HG02571 (cell line): ENCODE data around the gene PCDHGA8.
"Not testable (repeated sequence)": the region's sequence is repeated elsewhere in the genome, so short reads cannot be mapped to it uniquely, and the experiment has no call there.

Experiments used
- ATAC-seq: cut with Tn5 transposase; IDR thresholded peaks from one replicate; pipeline ENCODE4 v1.9.1; 2021; ENCODE audit warnings: mild to moderate bottlenecking, moderate library complexity; ENCODE audit not compliant: unreplicated experiment

PCDHGA8 gene

GRCh38 chr5:141430332-141431113 is 38.1 kb downstream of the PCDHGA8 start, which contains the start of gene PCDHGA12:
Gene PCDHGA12 (plus strand): TSS chr5:141430507. CDS start chr5:141430760, 253 bp downstream.
- ATAC-seq: no peak

- ATAC-seq: no peak
Measured at GRCh38 chr5:141431286-141431685, 38.9 kb downstream of the PCDHGA8 start.

- ATAC-seq: not testable (repeated sequence)
Measured at GRCh38 chr5:141432308-141432707, 39.9 kb downstream of the PCDHGA8 start.

DNA sequence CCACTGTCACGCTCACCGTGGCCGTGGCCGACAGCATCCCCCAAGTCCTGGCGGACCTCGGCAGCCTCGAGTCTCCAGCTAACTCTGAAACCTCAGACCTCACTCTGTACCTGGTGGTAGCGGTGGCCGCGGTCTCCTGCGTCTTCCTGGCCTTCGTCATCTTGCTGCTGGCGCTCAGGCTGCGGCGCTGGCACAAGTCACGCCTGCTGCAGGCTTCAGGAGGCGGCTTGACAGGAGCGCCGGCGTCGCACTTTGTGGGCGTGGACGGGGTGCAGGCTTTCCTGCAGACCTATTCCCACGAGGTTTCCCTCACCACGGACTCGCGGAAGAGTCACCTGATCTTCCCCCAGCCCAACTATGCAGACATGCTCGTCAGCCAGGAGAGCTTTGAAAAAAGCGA is 40.3 kb downstream of the PCDHGA8 start:
- ATAC-seq: not testable (repeated sequence)

GRCh38 chr5:141434006-141434405 is 41.6 kb downstream of the PCDHGA8 start:
- no peak for ATAC-seq

- no peak for ATAC-seq
Measured at GRCh38 chr5:141437221-141437620, 44.8 kb downstream of the PCDHGA8 start.

DNA sequence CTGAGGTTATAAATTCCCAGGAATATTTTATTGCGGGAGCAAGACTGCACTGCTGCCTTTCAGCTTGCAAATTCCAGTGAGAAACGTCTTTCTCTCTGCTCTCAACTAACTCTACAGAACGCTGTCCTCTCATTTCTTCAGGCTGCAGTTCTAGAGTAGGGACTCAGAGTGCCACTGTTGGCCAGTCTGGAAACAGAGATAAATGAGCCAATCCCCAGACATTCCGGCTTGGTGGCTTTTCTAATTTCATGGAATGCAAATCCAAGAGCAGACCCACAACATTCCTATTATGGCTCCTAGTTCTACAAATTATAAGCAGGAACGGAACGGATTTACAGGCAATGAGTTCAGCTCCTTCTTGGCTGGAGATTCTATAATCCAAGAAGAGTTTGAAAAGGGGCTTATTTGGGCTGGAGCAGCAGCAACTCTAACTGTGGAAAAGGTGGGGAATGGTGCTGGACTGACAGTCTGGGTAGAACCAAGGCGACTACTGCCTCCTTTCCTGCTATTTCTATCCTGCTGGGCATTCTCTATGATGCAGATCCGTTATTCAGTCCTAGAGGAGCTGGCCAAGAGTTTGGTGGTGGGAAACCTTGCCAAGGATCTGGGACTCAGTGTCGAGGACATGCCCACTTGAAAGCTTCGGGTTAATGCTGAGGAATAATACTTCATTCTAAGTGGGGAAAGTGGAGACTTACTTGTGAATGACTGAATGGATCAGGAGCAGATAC is 47.1 kb downstream of the PCDHGA8 start:
- ATAC-seq: no peak

DNA sequence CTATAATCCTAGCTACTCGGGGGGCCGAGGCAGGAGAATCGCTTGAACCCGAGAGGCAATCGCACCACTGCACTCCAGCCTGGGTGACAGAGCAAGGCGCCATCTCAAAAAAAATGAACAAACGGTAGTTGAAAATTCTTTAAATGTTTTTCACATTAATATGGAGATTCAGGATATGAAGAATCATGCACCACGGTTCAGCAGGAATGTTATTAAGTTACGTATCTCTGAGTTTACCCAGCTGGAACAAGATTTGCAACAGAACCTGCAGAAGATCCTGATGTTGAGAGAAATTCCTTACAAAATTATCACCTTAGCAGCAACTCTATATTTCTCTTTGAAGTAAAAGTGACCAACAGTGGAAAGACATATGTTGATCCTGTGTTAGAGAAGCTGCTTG is 47.9 kb downstream of the PCDHGA8 start:
- no peak for ATAC-seq

- no peak for ATAC-seq
Measured at GRCh38 chr5:141441571-141442170, 49.2 kb downstream of the PCDHGA8 start.
